ENCODE results near the gene SCAMP5. TPM values are rescaled to one million over a fixed set of nuclear protein-coding genes. Genes with fewer than 3 reads are reported as not detected.

SCAMP5 gene
- polyA plus RNA-seq, 12 donors = 2.9 to 17.2 (median 4.1) TPM; not detected in 1

DNA sequence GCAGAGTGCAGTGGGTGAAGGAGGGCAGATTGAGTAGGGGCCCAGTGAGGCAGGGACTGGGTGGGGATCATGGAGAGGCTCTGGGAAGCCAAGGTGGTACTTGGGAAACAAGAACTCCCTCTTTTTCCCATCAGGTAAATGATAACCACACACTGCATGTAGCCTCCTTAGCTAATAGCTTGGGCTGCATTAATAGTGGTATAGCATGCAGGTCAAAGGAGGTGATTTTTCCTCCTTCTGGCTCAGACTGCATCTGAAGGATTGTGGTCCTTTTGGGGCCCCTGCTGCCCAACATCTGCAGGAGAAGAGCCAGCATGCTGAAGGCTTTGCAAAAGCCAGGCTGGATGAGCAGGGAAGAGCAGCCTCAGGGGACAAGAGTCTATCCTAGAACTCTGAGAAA lies 73.4 kb downstream of the SCAMP5 start:
- no peak for DNase-seq

DNA sequence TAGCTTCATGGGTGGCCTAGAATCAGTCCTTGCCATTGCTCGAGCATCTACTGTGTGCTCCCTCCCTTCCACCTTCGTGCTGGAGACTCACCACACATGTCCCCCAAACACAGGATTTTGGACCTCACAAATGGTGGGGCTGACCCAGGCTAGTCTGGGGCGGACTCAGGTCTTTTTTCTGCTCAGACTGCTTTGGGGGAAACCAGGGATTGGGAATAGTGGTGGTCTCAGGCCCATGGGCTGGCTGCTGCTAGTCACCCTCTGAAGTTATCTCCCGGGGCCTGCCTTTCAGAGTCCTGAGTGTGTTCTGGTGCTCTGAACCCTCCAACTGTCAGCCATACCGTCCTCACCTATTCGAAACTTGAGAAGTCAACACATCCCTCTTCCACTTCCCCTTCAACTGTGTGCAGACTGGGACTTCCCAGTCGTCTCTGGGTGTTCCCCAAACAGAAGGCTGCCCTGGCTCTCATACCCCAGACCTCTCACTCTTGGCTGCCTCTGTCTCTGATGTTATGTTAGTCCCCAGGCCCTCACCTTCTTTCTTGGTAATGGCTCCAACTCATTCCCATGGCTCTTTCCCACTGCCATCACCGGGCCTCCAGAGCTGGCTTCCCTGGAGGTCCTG lies 74.0 kb downstream of the SCAMP5 start:
- DNase-seq = no peak

DNA sequence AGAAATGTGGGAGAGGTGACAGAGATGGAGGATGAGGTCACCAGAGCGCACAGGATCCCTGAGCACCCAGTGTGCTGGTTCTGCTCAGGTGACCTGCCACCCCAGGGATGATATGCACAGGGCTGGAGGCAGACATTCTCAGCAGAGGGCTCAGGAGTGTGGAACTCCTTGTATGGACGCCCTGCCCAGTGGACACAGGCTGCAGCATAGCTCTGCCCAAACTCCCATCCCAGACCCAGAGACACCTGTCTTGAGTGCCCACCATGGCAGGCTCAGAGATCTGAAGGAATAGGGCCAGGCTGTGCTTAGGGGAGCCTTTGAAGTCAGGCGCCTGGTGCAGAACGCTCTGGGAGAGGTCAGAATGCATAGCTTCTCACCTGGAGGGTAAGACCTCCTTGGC lies 75.3 kb downstream of the SCAMP5 start:
- no peak for DNase-seq

Other genes with a start within 250 kb of the SCAMP5 start
- gene CYP1A2, start 246.7 kb upstream of the SCAMP5 start, polyA plus RNA-seq (ENCODE audit: insufficient read length in 12 of 12) = under 1 TPM in 7 of 12 donors, not detected in 5; 0.07 to 0.28 (median 0.12) TPM
- gene CSK, start 213.5 kb upstream of the SCAMP5 start, polyA plus RNA-seq (ENCODE audit: insufficient read length in 12 of 12) = 10 to 100 TPM in 11 of 12 donors, not detected in 1; 21.4 to 51.9 (median 31.0) TPM
- gene LMAN1L, start 182.7 kb upstream of the SCAMP5 start, polyA plus RNA-seq (ENCODE audit: insufficient read length in 12 of 12) = under 1 TPM in 1 of 12 donors, not detected in 11; 0.19 TPM
- gene CPLX3, start 168.9 kb upstream of the SCAMP5 start, polyA plus RNA-seq (ENCODE audit: insufficient read length in 12 of 12) = under 1 TPM in 1 of 12 donors, not detected in 11; 0.11 TPM
- 10 to 100 TPM in 11 of 12 donors, not detected in 1; 23.8 to 44.3 (median 31.4) TPM for gene ULK3, start 152.4 kb upstream of the SCAMP5 start, polyA plus RNA-seq (ENCODE audit: insufficient read length in 12 of 12)
- 10 to 100 TPM in 11 of 12 donors, not detected in 1; 50.4 to 76.1 (median 60.3) TPM for gene SCAMP2, start 122.2 kb upstream of the SCAMP5 start, polyA plus RNA-seq (ENCODE audit: insufficient read length in 12 of 12)
- gene MPI, start 105.5 kb upstream of the SCAMP5 start, polyA plus RNA-seq (ENCODE audit: insufficient read length in 12 of 12) = 10 to 100 TPM in 11 of 12 donors, not detected in 1; 44.3 to 63.9 (median 55.2) TPM
- gene FAM219B, start 88.7 kb upstream of the SCAMP5 start, polyA plus RNA-seq (ENCODE audit: insufficient read length in 12 of 12) = 10 to 100 TPM in 11 of 12 donors, not detected in 1; 40.4 to 60.0 (median 48.6) TPM
- 100 to 1,000 TPM in 11 of 12 donors, not detected in 1; 131 to 285 (median 234) TPM for gene COX5A, start 57.5 kb upstream of the SCAMP5 start, polyA plus RNA-seq (ENCODE audit: insufficient read length in 12 of 12)
- 1 to 10 TPM in 5 of 12 donors, under 1 TPM in 6, not detected in 1; 0.85 to 4.5 (median 0.95) TPM for gene RPP25, start 38.8 kb upstream of the SCAMP5 start, polyA plus RNA-seq (ENCODE audit: insufficient read length in 12 of 12)
- gene PPCDC, start 28.0 kb downstream of the SCAMP5 start, polyA plus RNA-seq (ENCODE audit: insufficient read length in 12 of 12) = 1 to 10 TPM in 10 of 12 donors, not detected in 2; 4.5 to 9.7 (median 7.1) TPM
- 10 to 100 TPM in 6 of 12 donors, 1 to 10 TPM in 5, not detected in 1; 7.6 to 19.2 (median 10.1) TPM for gene C15orf39, start 206.3 kb downstream of the SCAMP5 start, polyA plus RNA-seq (ENCODE audit: insufficient read length in 12 of 12)

Measured in muscle of arm (tissue), 12 donors.